ENCODE results near the gene DRAM1.

GRCh38 chr12:101924618-101925017, 47.2 kb downstream of the DRAM1 start:
- TF ChIP-seq, protein P1, sequence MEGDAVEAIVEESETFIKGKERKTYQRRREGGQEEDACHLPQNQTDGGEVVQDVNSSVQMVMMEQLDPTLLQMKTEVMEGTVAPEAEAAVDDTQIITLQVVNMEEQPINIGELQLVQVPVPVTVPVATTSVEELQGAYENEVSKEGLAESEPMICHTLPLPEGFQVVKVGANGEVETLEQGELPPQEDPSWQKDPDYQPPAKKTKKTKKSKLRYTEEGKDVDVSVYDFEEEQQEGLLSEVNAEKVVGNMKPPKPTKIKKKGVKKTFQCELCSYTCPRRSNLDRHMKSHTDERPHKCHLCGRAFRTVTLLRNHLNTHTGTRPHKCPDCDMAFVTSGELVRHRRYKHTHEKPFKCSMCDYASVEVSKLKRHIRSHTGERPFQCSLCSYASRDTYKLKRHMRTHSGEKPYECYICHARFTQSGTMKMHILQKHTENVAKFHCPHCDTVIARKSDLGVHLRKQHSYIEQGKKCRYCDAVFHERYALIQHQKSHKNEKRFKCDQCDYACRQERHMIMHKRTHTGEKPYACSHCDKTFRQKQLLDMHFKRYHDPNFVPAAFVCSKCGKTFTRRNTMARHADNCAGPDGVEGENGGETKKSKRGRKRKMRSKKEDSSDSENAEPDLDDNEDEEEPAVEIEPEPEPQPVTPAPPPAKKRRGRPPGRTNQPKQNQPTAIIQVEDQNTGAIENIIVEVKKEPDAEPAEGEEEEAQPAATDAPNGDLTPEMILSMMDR (IDR thresholded peaks at IDR 0.05; ENCODE audit: insufficient read depth, low read length), result no peak
- no peak for TF ChIP-seq GABPA (IDR thresholded peaks at IDR 0.05; ENCODE audit: low read depth)
- TF ChIP-seq POLR2AphosphoS5 (IDR thresholded peaks at IDR 0.05; ENCODE audit: low read depth), result no peak
- TF ChIP-seq SPI1 (IDR thresholded peaks at IDR 0.05; ENCODE audit: borderline replicate concordance, low read depth), result no peak
- TF ChIP-seq REST (IDR thresholded peaks at IDR 0.05; ENCODE audit: insufficient replicate concordance, low read depth), result no peak

All from HL-60 (cell line).